Natural killer cell (primary cell): Measurements from ENCODE around the gene CCR6. TPM values are rescaled to one million over a fixed set of nuclear protein-coding genes. Genes with fewer than 3 reads are reported as not detected.

Experiments
- ATAC-seq, 3 donors: fragments of 150-1000 bp in 2 of 3; fragments of 200-7000 bp in 1 of 3; cut with Tn5 transposase; 1 replicate in 1 of 3; 2 replicates in 2 of 3; pipeline ENCODE4 v1.10.0; 2021; ENCODE audit warnings: mild to moderate bottlenecking in 2 of 3, moderate library complexity in 2 of 3
- DNase-seq, 2 donors: peaks; one replicate each; pipeline versions ENCODE4 v3.0.0 to v3.0.0-alpha.2; 2013 to 2021; ENCODE audit warnings: mixed read lengths in 1 of 2
- H3K27ac ChIP-seq: one replicate; pipeline ENCODE4 v1.5.1; 2013; ENCODE audit warnings: mild to moderate bottlenecking, low read length
- H3K27me3 ChIP-seq: one replicate; pipeline ENCODE4 v1.6.1; 2013; ENCODE audit warnings: low read length; ENCODE audit not compliant: control insufficient read depth, insufficient read depth
- H3K36me3 ChIP-seq: one replicate; pipeline ENCODE4 v1.6.1; 2013; ENCODE audit warnings: low read length; ENCODE audit not compliant: control insufficient read depth, insufficient read depth
- H3K4me1 ChIP-seq: one replicate; pipeline ENCODE4 v1.6.1; 2013; ENCODE audit warnings: low read length; ENCODE audit not compliant: control insufficient read depth, insufficient read depth
- H3K4me3 ChIP-seq: one replicate; pipeline ENCODE4 v1.5.1; 2013; ENCODE audit warnings: low read length
- H3K9me3 ChIP-seq: one replicate; pipeline ENCODE4 v1.6.1; 2013; ENCODE audit warnings: low read length; ENCODE audit not compliant: control insufficient read depth, insufficient read depth
- H3K27ac Mint-ChIP-seq, 2 donors: one replicate each; pipeline ENCODE4 v1.8.0; 2022; ENCODE audit warnings: mild to moderate bottlenecking in 2 of 2, mixed read lengths in 2 of 2, moderate library complexity in 1 of 2
- H3K27me3 Mint-ChIP-seq, 2 donors: one replicate each; pipeline ENCODE4 v1.8.0; 2022; ENCODE audit warnings: low read depth in 2 of 2, mixed read lengths in 2 of 2
- H3K36me3 Mint-ChIP-seq: one replicate; pipeline ENCODE4 v1.8.0; 2022; ENCODE audit warnings: mixed read lengths
- H3K4me1 Mint-ChIP-seq, 2 donors: one replicate each; pipeline ENCODE4 v1.8.0; 2022; ENCODE audit warnings: mixed read lengths in 2 of 2
- H3K4me3 Mint-ChIP-seq: one replicate; pipeline ENCODE4 v1.8.0; 2022; ENCODE audit warnings: mild to moderate bottlenecking, moderate library complexity, mixed read lengths
- H3K9me3 Mint-ChIP-seq, 2 donors: one replicate each; pipeline ENCODE4 v1.8.0; 2022; ENCODE audit warnings: mixed read lengths in 2 of 2
- WGBS: methylation state at CpG from one replicate; pipeline ENCODE4 v1.1.7; 2013; ENCODE audit warnings: missing lambda C conversion rate; ENCODE audit not compliant: insufficient coverage; 5-methylcytosine and 5-hydroxymethylcytosine counted together
- intact Hi-C: fragments of 100-400 bp; cut with micrococcal nuclease; formaldehyde crosslinking; loops from one replicate; pipeline ENCODE4 v1.14.2; 2022
- total RNA-seq, 4 donors: library from RNA; stranded (reverse); fragments of 120-200 nt in 1 of 4; gene quantifications; one replicate each; pipeline versions ENCODE4 v1.2.3 to v1.2.4, GENCODE V29; 2013 to 2022
- TF ChIP-seq, protein P1 (sequence below): fragments of 200-600 bp; IDR thresholded peaks from one replicate; pipeline ENCODE4 v1.8.0; 2022; ENCODE audit warnings: antibody characterized with exemption

The CCR6 gene
- total RNA-seq, 3 donors from 2014 or later (not counting 1 experiment from before 2014, with no cell fraction given): 0.23 TPM; not detected in 2

DNA sequence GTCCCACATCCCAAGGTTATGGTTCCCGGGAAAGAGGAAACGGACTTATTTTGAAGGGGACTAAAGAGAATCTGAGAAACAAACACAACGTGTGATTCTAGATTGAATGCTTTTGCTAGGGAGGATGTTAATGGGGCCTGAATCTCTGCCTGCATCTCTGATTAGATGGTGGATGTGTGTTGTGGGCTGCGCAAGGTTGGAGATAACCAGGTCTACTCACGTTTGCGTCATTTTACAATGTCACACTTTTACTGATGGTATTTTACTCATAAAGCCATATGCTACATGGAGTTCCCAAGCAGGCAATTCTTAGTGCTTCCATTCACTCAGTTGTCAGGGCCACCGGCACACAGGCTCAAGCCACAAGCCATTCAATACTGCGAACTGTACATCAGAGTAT is 23.2 kb upstream of the CCR6 start:
- TF ChIP-seq, protein P1, sequence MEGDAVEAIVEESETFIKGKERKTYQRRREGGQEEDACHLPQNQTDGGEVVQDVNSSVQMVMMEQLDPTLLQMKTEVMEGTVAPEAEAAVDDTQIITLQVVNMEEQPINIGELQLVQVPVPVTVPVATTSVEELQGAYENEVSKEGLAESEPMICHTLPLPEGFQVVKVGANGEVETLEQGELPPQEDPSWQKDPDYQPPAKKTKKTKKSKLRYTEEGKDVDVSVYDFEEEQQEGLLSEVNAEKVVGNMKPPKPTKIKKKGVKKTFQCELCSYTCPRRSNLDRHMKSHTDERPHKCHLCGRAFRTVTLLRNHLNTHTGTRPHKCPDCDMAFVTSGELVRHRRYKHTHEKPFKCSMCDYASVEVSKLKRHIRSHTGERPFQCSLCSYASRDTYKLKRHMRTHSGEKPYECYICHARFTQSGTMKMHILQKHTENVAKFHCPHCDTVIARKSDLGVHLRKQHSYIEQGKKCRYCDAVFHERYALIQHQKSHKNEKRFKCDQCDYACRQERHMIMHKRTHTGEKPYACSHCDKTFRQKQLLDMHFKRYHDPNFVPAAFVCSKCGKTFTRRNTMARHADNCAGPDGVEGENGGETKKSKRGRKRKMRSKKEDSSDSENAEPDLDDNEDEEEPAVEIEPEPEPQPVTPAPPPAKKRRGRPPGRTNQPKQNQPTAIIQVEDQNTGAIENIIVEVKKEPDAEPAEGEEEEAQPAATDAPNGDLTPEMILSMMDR: no peak
- H3K27ac Mint-ChIP-seq: no peak overlapping the region
- intact Hi-C loops: no loop called here
- no peaks in the 10 kb centered on the region for H3K27me3 Mint-ChIP-seq
- no peaks in the 10 kb centered on the region for H3K36me3 ChIP-seq
- H3K4me3 ChIP-seq: no peak overlapping the region
- DNase-seq (no peak), ATAC-seq (peak in 1 of 3 donors; percentile 59)
- H3K9me3 Mint-ChIP-seq: no peaks in the 10 kb centered on the region
- no peaks in the 10 kb centered on the region for H3K27me3 ChIP-seq
- H3K4me1 ChIP-seq: peaks cover 42% of the 10 kb centered on the region
- H3K36me3 Mint-ChIP-seq: no peaks in the 10 kb centered on the region
- H3K4me1 Mint-ChIP-seq: peaks cover 7 to 11% of the 10 kb centered on the region in 2 donors
- 90% methylated on average over 8 of the region's 8 CpGs for WGBS
- no peak overlapping the region for H3K4me3 Mint-ChIP-seq
- no peaks in the 10 kb centered on the region for H3K9me3 ChIP-seq
- H3K27ac ChIP-seq: no peak overlapping the region

DNA sequence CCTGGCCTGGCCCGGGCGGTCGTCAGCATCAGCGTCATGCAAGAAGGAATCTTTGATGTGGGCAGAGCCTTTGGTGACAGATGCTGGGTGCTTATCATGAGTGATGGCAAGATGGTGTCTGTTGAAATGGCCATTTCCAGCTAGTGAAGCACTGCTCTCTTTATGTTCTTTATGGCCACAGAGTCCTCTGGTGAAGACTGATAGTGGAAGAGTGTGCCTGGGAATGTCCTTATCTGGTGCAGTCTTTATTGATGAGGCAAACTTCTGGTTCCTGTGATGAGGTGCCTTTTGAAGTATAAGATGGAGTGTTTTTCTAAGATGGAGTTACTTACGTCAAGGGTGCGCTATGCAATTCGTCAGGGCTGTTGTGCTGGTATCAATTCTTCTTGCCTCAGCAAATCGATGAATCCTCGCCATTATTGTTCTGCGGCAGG is 22.6 kb upstream of the CCR6 start:
- Histone ChIP-seq H3K36me3 (no peaks in the 10 kb centered on the region), H3K4me3 (no peak overlapping the region), H3K4me1 (peaks cover 39% of the 10 kb centered on the region), H3K27me3 (no peaks in the 10 kb centered on the region), H3K9me3 (no peaks in the 10 kb centered on the region), H3K27ac (no peak overlapping the region)
- no peaks in the 10 kb centered on the region for H3K27me3 Mint-ChIP-seq
- no peak overlapping the region for H3K27ac Mint-ChIP-seq
- intact Hi-C loops: no loop called here
- no peaks in the 10 kb centered on the region for H3K36me3 Mint-ChIP-seq
- TF ChIP-seq, protein P1: no peak
- WGBS: 81% methylated on average over 10 of the region's 10 CpGs
- H3K4me1 Mint-ChIP-seq: peaks cover 6% of the 10 kb centered on the region in 2 donors
- ATAC-seq: no peak
- H3K9me3 Mint-ChIP-seq: no peaks in the 10 kb centered on the region
- H3K4me3 Mint-ChIP-seq: no peak overlapping the region
- DNase-seq: no peak

DNA sequence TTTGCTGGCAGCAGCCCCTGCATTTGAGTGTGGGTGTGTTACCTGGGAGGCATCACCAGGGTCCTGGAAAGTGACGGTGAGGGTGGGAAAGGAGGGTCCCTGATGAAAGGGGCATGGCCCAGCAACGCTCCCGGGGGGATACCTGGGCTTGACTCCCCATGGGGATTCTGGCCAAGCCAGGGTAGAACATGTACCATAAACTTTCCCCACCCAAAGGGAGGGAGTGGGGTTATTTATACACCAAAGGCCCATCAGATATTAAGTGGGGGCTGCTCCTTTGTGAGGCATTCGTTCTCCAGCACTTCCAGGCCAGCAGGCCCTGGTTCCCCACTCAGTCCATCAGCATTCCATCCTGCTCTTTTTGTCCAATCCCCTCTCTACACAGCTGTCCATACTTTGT is 20.6 kb upstream of the CCR6 start:
- no peak overlapping the region for H3K4me3 Mint-ChIP-seq
- intact Hi-C loops: no loop called here
- peaks cover 6% of the 10 kb centered on the region in 2 donors for H3K4me1 Mint-ChIP-seq
- TF ChIP-seq, protein P1: no peak
- 54% methylated on average over 2 of the region's 4 CpGs for WGBS
- ATAC-seq (no peak), DNase-seq (no peak)
- no peaks in the 10 kb centered on the region for H3K9me3 Mint-ChIP-seq
- no peak overlapping the region for H3K27ac ChIP-seq
- H3K4me1 ChIP-seq: peaks cover 31% of the 10 kb centered on the region
- no peak overlapping the region for H3K4me3 ChIP-seq
- H3K27me3 ChIP-seq: no peaks in the 10 kb centered on the region
- no peak overlapping the region for H3K27ac Mint-ChIP-seq
- H3K27me3 Mint-ChIP-seq: no peaks in the 10 kb centered on the region
- H3K9me3 ChIP-seq: no peaks in the 10 kb centered on the region
- H3K36me3 Mint-ChIP-seq: no peaks in the 10 kb centered on the region
- no peaks in the 10 kb centered on the region for H3K36me3 ChIP-seq
